SK-N-SH (cell line): ENCODE results near the gene SOWAHD. TPM values are rescaled to one million over a fixed set of nuclear protein-coding genes. Genes with fewer than 3 reads are reported as not detected.
"Not testable (repeated sequence)": the region's sequence is repeated elsewhere in the genome, so short reads cannot be mapped to it uniquely, and the experiment has no call there.

Source experiments
- CTCF ChIA-PET: fragments of 300-600, 350-600 bp; formaldehyde crosslinking; extraction: SDS; loops from one replicate; lab custom pipeline; 2021; lab: Yijun Ruan, JAX
- POLR2A ChIA-PET: fragments of 350-600 bp; sonication (Branson Sonifier 250); formaldehyde crosslinking; extraction: SDS; loops from one replicate; lab custom pipeline; 2020; ENCODE audit warnings: antibody characterized with exemption, inconsistent platforms; lab: Yijun Ruan, JAX
- DNase-seq: peaks from one replicate; pipeline ENCODE4 v3.0.0; 2012
- H2AFZ ChIP-seq: fragments of 200-600 bp; sonication (generic); 2 replicates; pipeline ENCODE4 v1.8.1; 2016; ENCODE audit warnings: antibody characterized with exemption, mild to moderate bottlenecking, low read depth
- H3F3A ChIP-seq: fragments of 200-600 bp; sonication (generic); replicated peaks from 2 replicates; pipeline ENCODE3; 2016; ENCODE audit warnings: antibody characterized with exemption, mild to moderate bottlenecking; ENCODE audit not compliant: insufficient read depth
- H3K27ac ChIP-seq, 2 experiments: fragments of 200-500 bp in 1 of 2; fragments of 200-600 bp in 1 of 2; sonication (Bioruptor generic) in 1 of 2; sonication (generic), shearing (Covaris generic) in 1 of 2; 2 replicates each; pipeline versions ENCODE4 v1.5.1 to v1.6.1; 2014 to 2016; ENCODE audit warnings: low read depth in 2 of 2, inconsistent platforms in 1 of 2, low read length in 1 of 2, mild to moderate bottlenecking in 1 of 2, mixed read lengths in 1 of 2
- H3K27me3 ChIP-seq: fragments of 200-600 bp; sonication (generic), shearing (Covaris generic); 2 replicates; pipeline ENCODE4 v1.6.1; 2016; ENCODE audit warnings: mixed run types; ENCODE audit not compliant: insufficient read depth
- H3K36me3 ChIP-seq, 2 experiments: fragments of 200-500 bp in 1 of 2; fragments of 200-600 bp in 1 of 2; sonication (Bioruptor generic) in 1 of 2; sonication (generic) in 1 of 2; replicated peaks in 1 of 2; 2 replicates each; pipeline versions ENCODE3 to v1.5.1; 2014 to 2016; ENCODE audit warnings: low read length in 1 of 2, mild to moderate bottlenecking in 1 of 2; ENCODE audit not compliant: insufficient read depth in 2 of 2, control insufficient read depth in 1 of 2
- H3K4me1 ChIP-seq, 2 experiments: fragments of 200-500 bp in 1 of 2; fragments of 200-600 bp in 1 of 2; sonication (Bioruptor generic) in 1 of 2; sonication (generic), shearing (Covaris generic) in 1 of 2; 2 replicates each; pipeline versions ENCODE4 v1.5.1 to v1.6.1; 2014 to 2016; ENCODE audit warnings: low read depth in 1 of 2, low read length in 1 of 2, mixed run types in 1 of 2; ENCODE audit not compliant: insufficient read depth in 2 of 2, control insufficient read depth in 1 of 2
- H3K4me2 ChIP-seq: fragments of 200-600 bp; sonication (generic), shearing (Covaris generic); 2 replicates; pipeline ENCODE4 v1.6.1; 2017; ENCODE audit warnings: mixed run types
- H3K4me3 ChIP-seq, 2 experiments: fragments of 200-500 bp in 1 of 2; fragments of 200-600 bp in 1 of 2; sonication (Bioruptor generic) in 1 of 2; sonication (generic), shearing (Covaris generic) in 1 of 2; 2 replicates each; pipeline versions ENCODE4 v1.5.1 to v1.8.1; 2014 to 2016; ENCODE audit warnings: low read depth in 2 of 2, inconsistent platforms in 1 of 2, low read length in 1 of 2, mild to moderate bottlenecking in 1 of 2, mixed read lengths in 1 of 2, moderate library complexity in 1 of 2
- H3K79me2 ChIP-seq: fragments of 200-600 bp; sonication (generic); 2 replicates; pipeline ENCODE4 v1.8.1; 2017; ENCODE audit warnings: mild to moderate bottlenecking; ENCODE audit not compliant: insufficient read depth
- H3K9ac ChIP-seq: fragments of 200-600 bp; sonication (generic); 2 replicates; pipeline ENCODE4 v1.6.1; 2017; ENCODE audit warnings: mixed run types
- H3K9me2 ChIP-seq: fragments of 200-600 bp; sonication (generic); 2 replicates; pipeline ENCODE4 v1.6.1; 2017; ENCODE audit warnings: mixed run types
- H3K9me3 ChIP-seq: fragments of 200-600 bp; sonication (generic); 2 replicates; pipeline ENCODE4 v1.6.1; 2017; ENCODE audit warnings: mixed run types, mild to moderate bottlenecking, moderate library complexity
- H4K20me1 ChIP-seq: fragments of 200-600 bp; sonication (generic); 2 replicates; pipeline ENCODE4 v1.6.1; 2017; ENCODE audit warnings: mild to moderate bottlenecking, mixed run types; ENCODE audit not compliant: insufficient read depth
- CHD2 ChIP-seq: fragments of 150-350 bp; IDR thresholded peaks from 2 replicates; pipeline ENCODE4 v1.6.1; 2018; ENCODE audit warnings: low read length; ENCODE audit not compliant: partially characterized antibody
- ELF1 ChIP-seq: IDR thresholded peaks from 2 replicates; pipeline ENCODE4 v1.4.0; 2012
- EP300 ChIP-seq, 2 experiments: IDR thresholded peaks; 2 replicates each; pipeline versions ENCODE4 v1.4.0 to v1.6.1; 2012; ENCODE audit warnings: borderline replicate concordance in 1 of 2, low read depth in 1 of 2, low read length in 1 of 2
- FOSL2 ChIP-seq: IDR thresholded peaks from 2 replicates; pipeline ENCODE4 v1.4.0; 2012; ENCODE audit warnings: low read depth, mild to moderate bottlenecking, moderate library complexity, borderline replicate concordance
- GATA2 ChIP-seq: sonication (generic); formaldehyde crosslinking; IDR thresholded peaks from 2 replicates; pipeline ENCODE4 v1.5.0; 2020; ENCODE audit warnings: mild to moderate bottlenecking, missing genetic modification reagents
- MXI1 ChIP-seq: IDR thresholded peaks from 2 replicates; pipeline ENCODE4 v1.6.1; 2012; ENCODE audit warnings: mild to moderate bottlenecking, low read depth, low read length, improper control_type of control experiment
- NRF1 ChIP-seq: IDR thresholded peaks from 2 replicates; pipeline ENCODE4 v1.6.1; 2012; ENCODE audit warnings: low read depth, mild to moderate bottlenecking, low read length
- POLR2AphosphoS5 ChIP-seq: IDR thresholded peaks from 2 replicates; pipeline ENCODE4 v1.6.1; 2012; ENCODE audit warnings: low read depth, low read length
- RAD21 ChIP-seq: IDR thresholded peaks from 2 replicates; pipeline ENCODE4 v1.6.1; 2012; ENCODE audit warnings: mild to moderate bottlenecking, low read length
- RFX5 ChIP-seq: IDR thresholded peaks from 2 replicates; pipeline ENCODE4 v1.6.1; 2012; ENCODE audit warnings: mild to moderate bottlenecking, improper control_type of control experiment, low read length
- RXRA ChIP-seq: IDR thresholded peaks from 2 replicates; pipeline ENCODE4 v1.4.0; 2012; ENCODE audit warnings: low read depth, mild to moderate bottlenecking, borderline replicate concordance
- SMC3 ChIP-seq: IDR thresholded peaks from 2 replicates; pipeline ENCODE4 v1.6.1; 2012; ENCODE audit warnings: low read depth, low read length, improper control_type of control experiment
- TAF1 ChIP-seq: IDR thresholded peaks from 2 replicates; pipeline ENCODE4 v1.6.1; 2012; ENCODE audit warnings: low read depth, mild to moderate bottlenecking, low read length, moderate library complexity, borderline replicate concordance
- TCF12 ChIP-seq: IDR thresholded peaks from 2 replicates; pipeline ENCODE4 v1.4.0; 2012
- USF2 ChIP-seq: fragments of 150-350 bp; IDR thresholded peaks from 2 replicates; pipeline ENCODE4 v1.6.1; 2017; ENCODE audit warnings: antibody characterized with exemption, low read length, low read depth, borderline replicate concordance
- WGBS: methylation state at CpG from one replicate; pipeline ENCODE4 v1.1.6; 2017; ENCODE audit warnings: low lambda C conversion rate; 5-methylcytosine and 5-hydroxymethylcytosine counted together
- polyA plus RNA-seq, 3 experiments: library from polyadenylated mRNA; depleted of rRNA; stranded (reverse); fragments of >200 nt; gene quantifications; 2 replicates each; pipeline ENCODE4 v1.2.3, GENCODE V29; 2012
- TF ChIP-seq, protein P1 (sequence below): IDR thresholded peaks from 2 replicates; pipeline ENCODE4; 2012
- TF ChIP-seq, protein P2 (sequence below): fragments of 200-600 bp; sonication (generic); IDR thresholded peaks from 2 replicates; pipeline ENCODE4 v1.6.1; 2017; ENCODE audit warnings: antibody characterized with exemption, mild to moderate bottlenecking, moderate library complexity
- TF ChIP-seq, protein P3 (sequence below): fragments of 150-350 bp; IDR thresholded peaks from 2 replicates; pipeline ENCODE4 v1.6.1; 2016; ENCODE audit warnings: mild to moderate bottlenecking, low read depth, low read length

The SOWAHD gene
- polyA plus RNA-seq, 1 of the 3 experiments (the other 2 are of a cell fraction): 0.20 TPM

DNA sequence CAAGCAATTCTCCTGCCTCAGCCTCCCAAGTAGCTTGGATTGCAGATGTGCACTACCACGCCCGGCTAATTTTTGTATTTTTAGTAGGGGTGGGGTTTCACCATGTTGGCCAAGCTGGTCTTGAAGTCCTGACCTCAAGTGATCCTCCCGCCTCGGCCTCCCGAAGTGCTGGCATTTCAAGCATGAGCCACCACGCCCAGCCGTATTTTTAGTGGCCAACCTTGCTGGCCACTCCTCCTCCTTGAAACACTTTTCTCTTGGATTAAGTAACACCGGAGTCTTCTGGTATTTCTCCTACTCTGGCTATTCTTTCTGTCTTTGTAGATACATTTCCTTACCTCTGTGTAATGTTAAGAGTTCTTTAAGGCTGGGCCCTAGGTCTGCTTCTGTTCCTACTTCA, 44.2 kb downstream of the SOWAHD start:
- no peak for DNase-seq
- Histone ChIP-seq H3K36me3 (no peaks in the 10 kb centered on the region), H2AFZ (no peak overlapping the region), H3K4me3 (no peak overlapping the region), H4K20me1 (no peaks in the 10 kb centered on the region), H3K4me1 (no peaks in the 10 kb centered on the region), H3K9me3 (no peaks in the 10 kb centered on the region), H3K27me3 (no peaks in the 10 kb centered on the region; the same call in 1 of the 2 replicates), H3K9me2 (no peaks in the 10 kb centered on the region), H3K27ac (no peak overlapping the region), H3K4me2 (no peak overlapping the region), H3K79me2 (no peaks in the 10 kb centered on the region), H3F3A (no peaks in the 10 kb centered on the region), H3K9ac (no peak overlapping the region)
- TF ChIP-seq RFX5 (no peak), RAD21 (no peak), MXI1 (no peak), TCF12 (no peak), FOSL2 (no peak), POLR2AphosphoS5 (no peak), RXRA (no peak), USF2 (no peak), TAF1 (no peak)
- TF ChIP-seq, protein P1, sequence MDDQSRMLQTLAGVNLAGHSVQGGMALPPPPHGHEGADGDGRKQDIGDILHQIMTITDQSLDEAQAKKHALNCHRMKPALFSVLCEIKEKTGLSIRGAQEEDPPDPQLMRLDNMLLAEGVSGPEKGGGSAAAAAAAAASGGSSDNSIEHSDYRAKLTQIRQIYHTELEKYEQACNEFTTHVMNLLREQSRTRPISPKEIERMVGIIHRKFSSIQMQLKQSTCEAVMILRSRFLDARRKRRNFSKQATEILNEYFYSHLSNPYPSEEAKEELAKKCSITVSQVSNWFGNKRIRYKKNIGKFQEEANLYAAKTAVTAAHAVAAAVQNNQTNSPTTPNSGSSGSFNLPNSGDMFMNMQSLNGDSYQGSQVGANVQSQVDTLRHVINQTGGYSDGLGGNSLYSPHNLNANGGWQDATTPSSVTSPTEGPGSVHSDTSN: no peak
- 85% methylated on average over 7 of the region's 8 CpGs for WGBS
- ChIA-PET POLR2A (no interaction called here), CTCF (no interaction called here)

GRCh38 chrX:119808461-119808860, 50.1 kb downstream of the SOWAHD start:
- H3K4me2 ChIP-seq, H4K20me1 ChIP-seq, H3K79me2 ChIP-seq, DNase-seq, H3K9me2 ChIP-seq, H3K27ac ChIP-seq, H3K36me3 ChIP-seq, H2AFZ ChIP-seq, POLR2A ChIA-PET, H3K4me3 ChIP-seq, H3K27me3 ChIP-seq, H3F3A ChIP-seq, H3K4me1 ChIP-seq, H3K9ac ChIP-seq, H3K9me3 ChIP-seq: not testable (repeated sequence)
- WGBS: no CpG with 5 or more reads among the region's 4 CpGs
- CTCF ChIA-PET: interaction anchor here (0.6 to 0.9 kb wide), 2 partner anchors 70 to 130 kb away, joined by 3 read pairs; no protein-coding TSS in a partner anchor

- Histone ChIP-seq H3K9me2 (no peaks in the 10 kb centered on the region), H3K9me3 (no peaks in the 10 kb centered on the region), H3K79me2 (no peaks in the 10 kb centered on the region), H4K20me1 (no peaks in the 10 kb centered on the region), H3F3A (no peaks in the 10 kb centered on the region), H3K4me2 (no peak overlapping the region), H3K36me3 (no peaks in the 10 kb centered on the region), H3K4me3 (no peak overlapping the region), H3K4me1 (no peaks in the 10 kb centered on the region), H3K9ac (no peak overlapping the region), H2AFZ (no peak overlapping the region), H3K27ac (no peak overlapping the region), H3K27me3 (no peaks in the 10 kb centered on the region; the same call in 1 of the 2 replicates)
- CTCF ChIA-PET: no interaction called here
- no peak for DNase-seq
- POLR2A ChIA-PET: no interaction called here
- 43% methylated on average over 1 of the region's 1 CpG for WGBS
- TF ChIP-seq NRF1 (no peak), RAD21 (no peak), GATA2 (CRISPR knock-in tag) (no peak), SMC3 (no peak), EP300 (IDR thresholded peaks at IDR 0.05; ENCODE audit: borderline replicate concordance in 1 of 2, low read depth in 1 of 2, low read length in 1 of 2) (no peak), POLR2AphosphoS5 (no peak), CHD2 (no peak), ELF1 (no peak)
- TF ChIP-seq, protein P2, sequence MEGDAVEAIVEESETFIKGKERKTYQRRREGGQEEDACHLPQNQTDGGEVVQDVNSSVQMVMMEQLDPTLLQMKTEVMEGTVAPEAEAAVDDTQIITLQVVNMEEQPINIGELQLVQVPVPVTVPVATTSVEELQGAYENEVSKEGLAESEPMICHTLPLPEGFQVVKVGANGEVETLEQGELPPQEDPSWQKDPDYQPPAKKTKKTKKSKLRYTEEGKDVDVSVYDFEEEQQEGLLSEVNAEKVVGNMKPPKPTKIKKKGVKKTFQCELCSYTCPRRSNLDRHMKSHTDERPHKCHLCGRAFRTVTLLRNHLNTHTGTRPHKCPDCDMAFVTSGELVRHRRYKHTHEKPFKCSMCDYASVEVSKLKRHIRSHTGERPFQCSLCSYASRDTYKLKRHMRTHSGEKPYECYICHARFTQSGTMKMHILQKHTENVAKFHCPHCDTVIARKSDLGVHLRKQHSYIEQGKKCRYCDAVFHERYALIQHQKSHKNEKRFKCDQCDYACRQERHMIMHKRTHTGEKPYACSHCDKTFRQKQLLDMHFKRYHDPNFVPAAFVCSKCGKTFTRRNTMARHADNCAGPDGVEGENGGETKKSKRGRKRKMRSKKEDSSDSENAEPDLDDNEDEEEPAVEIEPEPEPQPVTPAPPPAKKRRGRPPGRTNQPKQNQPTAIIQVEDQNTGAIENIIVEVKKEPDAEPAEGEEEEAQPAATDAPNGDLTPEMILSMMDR: no peak
- TF ChIP-seq, protein P3, sequence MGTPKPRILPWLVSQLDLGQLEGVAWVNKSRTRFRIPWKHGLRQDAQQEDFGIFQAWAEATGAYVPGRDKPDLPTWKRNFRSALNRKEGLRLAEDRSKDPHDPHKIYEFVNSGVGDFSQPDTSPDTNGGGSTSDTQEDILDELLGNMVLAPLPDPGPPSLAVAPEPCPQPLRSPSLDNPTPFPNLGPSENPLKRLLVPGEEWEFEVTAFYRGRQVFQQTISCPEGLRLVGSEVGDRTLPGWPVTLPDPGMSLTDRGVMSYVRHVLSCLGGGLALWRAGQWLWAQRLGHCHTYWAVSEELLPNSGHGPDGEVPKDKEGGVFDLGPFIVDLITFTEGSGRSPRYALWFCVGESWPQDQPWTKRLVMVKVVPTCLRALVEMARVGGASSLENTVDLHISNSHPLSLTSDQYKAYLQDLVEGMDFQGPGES: no peak
Measured at GRCh38 chrX:119809185-119809666, 50.8 kb downstream of the SOWAHD start.
